ENCODE measurements around the gene PLA2G6. TPM values are rescaled to one million over a fixed set of nuclear protein-coding genes. Genes with fewer than 3 reads are reported as not detected.

The PLA2G6 gene
- total RNA-seq, 4 donors from 2014 or later = 12.9 to 24.2 (median 14.2) TPM

DNA sequence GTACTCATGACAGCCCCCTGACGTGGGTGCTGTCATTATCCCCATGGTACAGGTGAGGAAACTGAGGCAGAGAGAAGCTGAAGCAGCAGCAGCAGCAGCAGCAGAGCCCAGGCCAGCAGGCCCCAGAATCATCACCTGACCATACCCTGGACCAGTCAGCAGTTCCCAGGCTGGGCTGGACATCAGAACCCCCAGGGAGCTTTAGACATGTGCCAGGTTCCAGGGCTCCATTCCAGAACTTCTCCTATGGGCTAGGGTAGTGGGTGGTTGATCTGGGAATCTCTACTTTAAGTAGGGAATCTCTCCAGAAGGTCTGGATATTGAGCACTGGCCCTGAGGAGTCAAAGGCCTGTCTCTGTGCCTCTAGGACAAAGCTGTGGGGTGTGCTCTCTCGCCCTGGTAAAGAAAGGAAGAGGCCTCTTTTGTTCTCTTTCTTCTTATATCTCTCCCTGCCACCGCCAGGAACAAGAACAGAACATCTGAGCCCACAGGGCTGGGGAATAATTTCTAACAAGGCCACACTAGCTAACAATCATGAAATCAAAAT lies 46.8 kb upstream of the PLA2G6 start:
- Histone ChIP-seq H3K9me3 (no peaks in the 10 kb centered on the region), H3K27me3 (no peaks in the 10 kb centered on the region), H3K27ac (peak overlapping the region; percentile 87 to 93 (median 89)), H3K4me3 (no peak overlapping the region), H3K36me3 (peaks cover 5 to 83% (median 14%) of the 10 kb centered on the region in 3 donors), H3K4me1 (peaks cover 24 to 51% (median 27%) of the 10 kb centered on the region in 3 donors)
- intact Hi-C loops (cut with DNase I) = loop anchor here (10.0 kb wide), 1 partner anchor 124 kb away; no protein-coding TSS in a partner anchor
- no peak for TF ChIP-seq POLR2A (IDR thresholded peaks at IDR 0.05)
- TF ChIP-seq, protein P1, sequence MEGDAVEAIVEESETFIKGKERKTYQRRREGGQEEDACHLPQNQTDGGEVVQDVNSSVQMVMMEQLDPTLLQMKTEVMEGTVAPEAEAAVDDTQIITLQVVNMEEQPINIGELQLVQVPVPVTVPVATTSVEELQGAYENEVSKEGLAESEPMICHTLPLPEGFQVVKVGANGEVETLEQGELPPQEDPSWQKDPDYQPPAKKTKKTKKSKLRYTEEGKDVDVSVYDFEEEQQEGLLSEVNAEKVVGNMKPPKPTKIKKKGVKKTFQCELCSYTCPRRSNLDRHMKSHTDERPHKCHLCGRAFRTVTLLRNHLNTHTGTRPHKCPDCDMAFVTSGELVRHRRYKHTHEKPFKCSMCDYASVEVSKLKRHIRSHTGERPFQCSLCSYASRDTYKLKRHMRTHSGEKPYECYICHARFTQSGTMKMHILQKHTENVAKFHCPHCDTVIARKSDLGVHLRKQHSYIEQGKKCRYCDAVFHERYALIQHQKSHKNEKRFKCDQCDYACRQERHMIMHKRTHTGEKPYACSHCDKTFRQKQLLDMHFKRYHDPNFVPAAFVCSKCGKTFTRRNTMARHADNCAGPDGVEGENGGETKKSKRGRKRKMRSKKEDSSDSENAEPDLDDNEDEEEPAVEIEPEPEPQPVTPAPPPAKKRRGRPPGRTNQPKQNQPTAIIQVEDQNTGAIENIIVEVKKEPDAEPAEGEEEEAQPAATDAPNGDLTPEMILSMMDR (IDR thresholded peaks at IDR 0.05) = no peak
- 6 to 20% methylated on average over 1 to 2 of the region's 3 CpGs for WGBS, 2 donors
- DNase-seq = no peak

DNA sequence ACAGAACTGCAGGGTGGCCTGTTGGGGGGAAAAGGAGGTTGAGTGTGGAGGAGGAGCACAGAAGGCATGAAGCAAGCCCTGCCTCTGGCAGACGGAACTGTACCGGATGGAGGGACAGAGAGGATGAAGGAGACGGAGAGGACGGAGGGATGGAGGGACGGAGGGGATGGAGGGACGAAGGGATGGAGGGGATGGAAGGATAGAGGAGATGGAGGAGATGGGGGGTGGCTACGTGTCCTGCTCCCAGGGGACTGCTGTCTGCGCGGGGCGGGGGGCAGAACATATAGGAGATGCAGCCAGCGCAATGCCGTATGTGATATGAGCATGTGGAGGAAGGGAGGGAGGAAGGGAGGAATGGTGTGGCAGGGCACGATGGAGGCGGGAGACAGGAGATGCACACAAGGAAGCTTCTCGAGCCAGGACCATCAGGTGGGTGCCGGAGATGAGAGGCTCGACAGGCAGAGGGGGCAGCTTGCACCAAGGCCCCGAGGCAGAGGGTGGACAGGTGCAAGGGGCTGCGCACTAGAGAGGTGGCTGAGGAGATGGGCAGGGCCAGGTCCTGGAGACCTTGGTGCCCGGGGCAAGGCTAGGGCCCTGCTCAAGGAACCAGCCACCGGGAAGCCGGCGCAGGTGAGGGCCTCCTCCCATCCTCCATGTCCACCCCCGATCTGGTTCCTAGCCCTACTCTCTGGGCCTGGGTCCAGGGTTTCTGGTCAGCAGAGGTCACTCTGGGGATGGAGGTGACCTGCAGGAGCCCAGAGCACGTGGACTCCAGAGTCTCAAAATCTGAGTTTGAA lies 45.4 kb upstream of the PLA2G6 start:
- no peaks in the 10 kb centered on the region for H3K27me3 ChIP-seq
- H3K4me1 ChIP-seq = peaks cover 29 to 57% (median 39%) of the 10 kb centered on the region in 3 donors
- intact Hi-C loops (cut with DNase I) = loop anchor here (10.0 kb wide), 1 partner anchor 122 kb away; no protein-coding TSS in a partner anchor
- no peaks in the 10 kb centered on the region for H3K9me3 ChIP-seq
- H3K4me3 ChIP-seq = no peak overlapping the region
- H3K27ac ChIP-seq = peak overlapping the region in 2 of 4 donors; percentile 87 to 90
- TF ChIP-seq POLR2A (IDR thresholded peaks at IDR 0.05) = no peak
- TF ChIP-seq, protein P1 (IDR thresholded peaks at IDR 0.05) = no peak
- WGBS, 2 donors = 92 to 93% methylated on average over 19 to 24 of the region's 25 CpGs
- no peak for DNase-seq
- peaks cover 5 to 83% (median 14%) of the 10 kb centered on the region in 3 donors for H3K36me3 ChIP-seq

DNA sequence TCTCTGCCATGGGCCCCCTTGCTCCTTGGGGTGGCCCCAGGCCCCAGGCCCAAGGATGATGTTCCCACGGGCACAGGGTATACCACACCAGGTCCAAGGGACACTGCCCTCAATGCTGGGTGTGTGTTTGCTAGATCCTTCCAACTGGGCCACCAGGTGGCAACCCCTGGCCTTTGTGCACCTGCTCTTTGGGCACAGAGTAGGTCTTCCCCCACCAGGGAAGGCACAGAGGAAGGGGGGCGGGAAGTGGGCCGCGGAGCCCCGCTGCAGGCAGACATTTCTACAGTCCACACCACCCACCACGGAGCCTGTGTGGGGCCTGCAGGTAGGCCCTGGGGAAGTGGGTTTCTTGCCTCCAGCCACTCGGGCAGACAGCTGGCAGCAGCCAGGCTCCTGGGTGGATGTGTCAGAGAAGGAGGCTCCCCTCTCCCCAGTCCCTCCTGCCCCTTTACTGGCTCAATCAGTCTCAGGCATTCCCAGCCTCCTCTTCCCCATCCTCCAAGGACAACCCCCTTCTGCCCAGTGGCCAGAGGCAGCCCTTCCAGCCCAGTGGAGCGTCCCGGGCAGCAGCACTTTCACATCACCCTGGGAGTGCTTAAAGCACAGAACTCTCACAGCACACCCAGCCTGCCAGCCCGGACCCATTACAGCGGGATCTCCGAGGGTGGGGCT lies 41.8 kb upstream of the PLA2G6 start:
- Histone ChIP-seq H3K4me1 (peaks cover 32 to 58% (median 42%) of the 10 kb centered on the region in 3 donors), H3K27ac (peak overlapping the region in 2 of 4 donors; percentile 59 to 74), H3K27me3 (no peaks in the 10 kb centered on the region), H3K36me3 (peaks cover 5 to 79% (median 11%) of the 10 kb centered on the region in 3 donors), H3K4me3 (no peak overlapping the region), H3K9me3 (no peaks in the 10 kb centered on the region)
- TF ChIP-seq, protein P1 (IDR thresholded peaks at IDR 0.05) = peak in 1 of 6 experiments; percentile 23
- no peak for TF ChIP-seq POLR2A (IDR thresholded peaks at IDR 0.05)
- 65 to 71% methylated on average over 5 to 6 of the region's 12 CpGs for WGBS, 2 donors
- intact Hi-C loops (cut with DNase I) = loop anchor here (10.0 kb wide), 1 partner anchor 119 kb away; no protein-coding TSS in a partner anchor
- no peak for DNase-seq

DNA sequence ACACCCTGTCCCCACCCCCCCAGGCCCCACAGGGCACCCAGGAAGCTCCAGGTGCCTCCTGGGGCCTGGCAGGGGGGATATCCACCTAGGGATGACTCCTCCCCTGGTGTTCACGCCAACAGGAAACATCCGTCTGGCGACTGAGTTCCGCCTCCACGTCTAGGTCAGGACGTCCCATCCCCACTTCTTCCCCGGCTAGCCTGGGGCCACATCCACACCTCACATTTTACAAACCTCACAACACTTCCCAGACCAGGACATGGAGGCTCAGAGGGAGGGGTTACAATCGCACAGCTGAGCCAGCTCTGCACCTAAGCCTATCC lies 41.1 kb upstream of the PLA2G6 start:
- Histone ChIP-seq H3K4me3 (no peak overlapping the region), H3K27ac (peak overlapping the region in 2 of 4 donors; percentile 59 to 74), H3K36me3 (peaks cover 5 to 72% (median 11%) of the 10 kb centered on the region in 3 donors), H3K9me3 (no peaks in the 10 kb centered on the region), H3K4me1 (peaks cover 31 to 58% (median 42%) of the 10 kb centered on the region in 3 donors), H3K27me3 (no peaks in the 10 kb centered on the region)
- intact Hi-C loops (cut with DNase I) = loop anchor here (10.0 kb wide), 1 partner anchor 118 kb away; no protein-coding TSS in a partner anchor
- WGBS, 2 donors = 36 to 50% methylated on average over 2 to 7 of the region's 8 CpGs
- no peak for TF ChIP-seq POLR2A (IDR thresholded peaks at IDR 0.05)
- DNase-seq = no peak

- H3K27ac ChIP-seq = peak overlapping the region in 2 of 4 donors; percentile 59 to 74
- intact Hi-C loops (cut with DNase I) = loop anchor here (10.0 kb wide), 1 partner anchor 117 kb away; no protein-coding TSS in a partner anchor
- no peaks in the 10 kb centered on the region for H3K27me3 ChIP-seq
- H3K9me3 ChIP-seq = no peaks in the 10 kb centered on the region
- H3K36me3 ChIP-seq = peaks cover 5 to 66% (median 10%) of the 10 kb centered on the region in 3 donors
- 82 to 84% methylated on average over 13 to 20 of the region's 25 CpGs for WGBS, 2 donors
- H3K4me1 ChIP-seq = peaks cover 30 to 54% (median 40%) of the 10 kb centered on the region in 3 donors
- DNase-seq = no peak
- no peak overlapping the region for H3K4me3 ChIP-seq
- TF ChIP-seq, protein P1 (IDR thresholded peaks at IDR 0.05) = no peak
- TF ChIP-seq POLR2A (IDR thresholded peaks at IDR 0.05) = no peak
Measured at GRCh38 chr22:38221908-38222796, 40.5 kb upstream of the PLA2G6 start.

All from esophagus squamous epithelium (tissue), 5 donors.